GM21526 (cell line): ENCODE results near the gene PAX5.

Source experiments
- ATAC-seq: cut with Tn5 transposase; IDR thresholded peaks from one replicate; pipeline ENCODE4 v1.9.1; 2021; ENCODE audit warnings: moderate library complexity; ENCODE audit not compliant: unreplicated experiment, low FRiP score

PAX5 gene

GRCh38 chr9:36963346-36963745 is 70.7 kb downstream of the PAX5 start:
- no peak for ATAC-seq

GRCh38 chr9:36962691-36963090 is 71.4 kb downstream of the PAX5 start:
- ATAC-seq: no peak

- ATAC-seq: no peak
These were observed 72.3 kb downstream of the PAX5 start for GRCh38 chr9:36961561-36962325.

GRCh38 chr9:36961051-36961450 is 73.0 kb downstream of the PAX5 start:
- ATAC-seq: no peak

GRCh38 chr9:36960575-36960955 is 73.5 kb downstream of the PAX5 start:
- ATAC-seq: no peak

- no peak for ATAC-seq
These were observed 74.1 kb downstream of the PAX5 start for GRCh38 chr9:36959681-36960574.

GRCh38 chr9:36956908-36957307 is 77.2 kb downstream of the PAX5 start:
- ATAC-seq: no peak

GRCh38 chr9:36950389-36950788 is 83.7 kb downstream of the PAX5 start:
- no peak for ATAC-seq

GRCh38 chr9:36949466-36949865 is 84.6 kb downstream of the PAX5 start:
- no peak for ATAC-seq

GRCh38 chr9:36948051-36948450 is 86.0 kb downstream of the PAX5 start:
- ATAC-seq: no peak

- no peak for ATAC-seq
These were observed 87.4 kb downstream of the PAX5 start for GRCh38 chr9:36946653-36947052.

- no peak for ATAC-seq
These were observed 88.1 kb downstream of the PAX5 start for GRCh38 chr9:36945999-36946398.

- ATAC-seq: no peak
These were observed 91.2 kb downstream of the PAX5 start for GRCh38 chr9:36942891-36943290.

GRCh38 chr9:36941441-36941840 is 92.6 kb downstream of the PAX5 start:
- ATAC-seq: no peak

- ATAC-seq: no peak
These were observed 93.2 kb downstream of the PAX5 start for GRCh38 chr9:36940881-36941280.

- ATAC-seq: no peak
These were observed 93.6 kb downstream of the PAX5 start for GRCh38 chr9:36940500-36940853.

- no peak for ATAC-seq
These were observed 94.2 kb downstream of the PAX5 start for GRCh38 chr9:36939655-36940499.

GRCh38 chr9:36939214-36939613 is 94.9 kb downstream of the PAX5 start:
- no peak for ATAC-seq

GRCh38 chr9:36938617-36939016 is 95.5 kb downstream of the PAX5 start:
- no peak for ATAC-seq

- ATAC-seq: no peak
These were observed 96.1 kb downstream of the PAX5 start for GRCh38 chr9:36937951-36938350.

- no peak for ATAC-seq
These were observed 96.7 kb downstream of the PAX5 start for GRCh38 chr9:36937346-36937745.
